ENCODE measurements around the gene C3orf70.

Gene C3orf70

GRCh38 chr3:185087419-185087818 is 65.4 kb downstream of the C3orf70 start:
- DNase-seq (ENCODE audit: low read depth), result no peak

- DNase-seq (ENCODE audit: low read depth), result no peak
These were observed 68.0 kb downstream of the C3orf70 start for GRCh38 chr3:185084901-185085300.

- no peak for DNase-seq (ENCODE audit: low read depth)
These were observed 68.5 kb downstream of the C3orf70 start for GRCh38 chr3:185084402-185084801.

GRCh38 chr3:185082829-185083228 is 70.0 kb downstream of the C3orf70 start:
- DNase-seq (ENCODE audit: low read depth), result no peak

GRCh38 chr3:185082149-185082548 is 70.7 kb downstream of the C3orf70 start:
- DNase-seq (ENCODE audit: low read depth), result no peak

GRCh38 chr3:185081521-185081920 is 71.3 kb downstream of the C3orf70 start:
- no peak for DNase-seq (ENCODE audit: low read depth)

GRCh38 chr3:185079625-185080024 is 73.2 kb downstream of the C3orf70 start:
- no peak for DNase-seq (ENCODE audit: low read depth)

- DNase-seq (ENCODE audit: low read depth), result no peak
These were observed 76.6 kb downstream of the C3orf70 start for GRCh38 chr3:185076219-185076618.

GRCh38 chr3:185075547-185075946 is 77.3 kb downstream of the C3orf70 start:
- DNase-seq (ENCODE audit: low read depth), result no peak

- DNase-seq (ENCODE audit: low read depth), result no peak
These were observed 81.5 kb downstream of the C3orf70 start for GRCh38 chr3:185071287-185071800.

GRCh38 chr3:185070491-185071286 is 82.2 kb downstream of the C3orf70 start:
- no peak for DNase-seq (ENCODE audit: low read depth)

- no peak for DNase-seq (ENCODE audit: low read depth)
These were observed 83.5 kb downstream of the C3orf70 start for GRCh38 chr3:185069037-185070030.

GRCh38 chr3:185067173-185067572 is 85.7 kb downstream of the C3orf70 start:
- DNase-seq (ENCODE audit: low read depth), result no peak

- DNase-seq (ENCODE audit: low read depth), result no peak
These were observed 86.6 kb downstream of the C3orf70 start for GRCh38 chr3:185066251-185066650.

- DNase-seq (ENCODE audit: low read depth), result no peak
These were observed 87.8 kb downstream of the C3orf70 start for GRCh38 chr3:185065059-185065458.

- no peak for DNase-seq (ENCODE audit: low read depth)
These were observed 89.4 kb downstream of the C3orf70 start for GRCh38 chr3:185063431-185063830.

GRCh38 chr3:185062191-185062590 is 90.7 kb downstream of the C3orf70 start:
- DNase-seq (ENCODE audit: low read depth), result no peak

- no peak for DNase-seq (ENCODE audit: low read depth)
These were observed 92.2 kb downstream of the C3orf70 start for GRCh38 chr3:185060655-185061054.

GRCh38 chr3:185059766-185060165 is 93.1 kb downstream of the C3orf70 start:
- DNase-seq (ENCODE audit: low read depth), result no peak

GRCh38 chr3:185058796-185059195 is 94.1 kb downstream of the C3orf70 start:
- DNase-seq (ENCODE audit: low read depth), result no peak

GRCh38 chr3:185057829-185058228 is 95.0 kb downstream of the C3orf70 start:
- DNase-seq (ENCODE audit: low read depth), result no peak

- DNase-seq (ENCODE audit: low read depth), result no peak
These were observed 96.0 kb downstream of the C3orf70 start for GRCh38 chr3:185056908-185057307.

GRCh38 chr3:185052631-185053030 is 100.2 kb downstream of the C3orf70 start:
- DNase-seq (ENCODE audit: low read depth), result no peak

All from stimulated activated CD8-positive, alpha-beta memory T cell treated with anti-CD3 and anti-CD28 coated beads, Interleukin-15, amount 100 ng/mL, for 24 hours (primary cell).